ENCODE measurements around the gene DDC.

Gene DDC

GRCh38 chr7:50497068-50497642 lies 68.0 kb downstream of the DDC start:
- DNase-seq (ENCODE audit: low spot score), result no peak
- no peak for TF ChIP-seq CTCF (IDR thresholded peaks at IDR 0.05; ENCODE audit: borderline replicate concordance, control extremely low read depth, extremely low read depth, insufficient read depth, missing control alignments)
- in situ Hi-C loops (cut with MboI; ENCODE audit: low sequenced_read_pairs, unreplicated experiment), result no loop called here

- in situ Hi-C loops (cut with MboI; ENCODE audit: low sequenced_read_pairs, unreplicated experiment), result no loop called here
- DNase-seq (ENCODE audit: low spot score), result no peak
- TF ChIP-seq CTCF (IDR thresholded peaks at IDR 0.05; ENCODE audit: borderline replicate concordance, control extremely low read depth, extremely low read depth, insufficient read depth, missing control alignments), result no peak
Measured at GRCh38 chr7:50496569-50496968, 68.6 kb downstream of the DDC start.

DNA sequence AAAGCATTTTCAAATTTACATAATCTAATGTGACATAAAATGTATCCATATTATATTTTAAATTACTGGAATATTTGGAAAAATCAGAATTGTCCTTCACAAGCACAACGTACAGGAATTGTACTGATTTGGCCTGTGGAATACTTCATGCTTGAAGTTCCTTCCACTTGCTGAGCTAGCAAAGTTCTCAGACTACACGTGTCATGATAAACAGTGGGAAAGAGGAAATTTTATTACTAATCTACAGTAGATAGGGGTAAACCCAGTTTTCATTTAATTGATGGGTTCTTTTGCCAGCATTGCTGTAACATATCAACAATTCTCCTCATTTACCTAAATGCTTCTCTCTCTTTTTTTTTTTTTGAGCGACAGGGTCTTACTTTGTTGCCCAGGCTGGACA lies 69.5 kb downstream of the DDC start:
- no peak for TF ChIP-seq CTCF (IDR thresholded peaks at IDR 0.05; ENCODE audit: borderline replicate concordance, control extremely low read depth, extremely low read depth, insufficient read depth, missing control alignments)
- no peak for DNase-seq (ENCODE audit: low spot score)
- in situ Hi-C loops (cut with MboI; ENCODE audit: low sequenced_read_pairs, unreplicated experiment), result no loop called here

GRCh38 chr7:50492770-50493519 lies 72.3 kb downstream of the DDC start:
- in situ Hi-C loops (cut with MboI; ENCODE audit: low sequenced_read_pairs, unreplicated experiment), result no loop called here
- DNase-seq (ENCODE audit: low spot score), result no peak
- TF ChIP-seq CTCF (IDR thresholded peaks at IDR 0.05; ENCODE audit: borderline replicate concordance, control extremely low read depth, extremely low read depth, insufficient read depth, missing control alignments), result no peak

GRCh38 chr7:50491943-50492342 lies 73.3 kb downstream of the DDC start:
- in situ Hi-C loops (cut with MboI; ENCODE audit: low sequenced_read_pairs, unreplicated experiment), result no loop called here
- no peak for TF ChIP-seq CTCF (IDR thresholded peaks at IDR 0.05; ENCODE audit: borderline replicate concordance, control extremely low read depth, extremely low read depth, insufficient read depth, missing control alignments)
- no peak for DNase-seq (ENCODE audit: low spot score)

DNA sequence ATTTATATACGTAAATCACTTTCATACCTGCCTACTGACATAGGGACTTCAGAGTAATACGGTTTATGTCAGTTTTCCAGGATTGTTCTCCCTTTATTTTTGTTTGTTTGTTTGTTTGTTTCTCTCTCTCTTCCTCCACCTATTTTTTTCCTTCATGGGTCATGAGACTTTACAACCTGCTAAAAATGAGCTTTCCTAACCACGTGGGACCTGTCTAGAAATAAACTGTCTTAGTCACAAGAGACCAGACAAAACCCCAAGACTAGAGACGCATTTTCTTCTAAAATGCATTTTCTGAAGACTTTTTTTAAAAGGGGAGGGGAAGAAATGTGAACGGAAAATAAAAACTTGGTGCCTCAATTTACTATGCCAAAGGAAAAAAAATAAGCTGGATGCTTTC lies 74.0 kb downstream of the DDC start:
- no peak for TF ChIP-seq CTCF (IDR thresholded peaks at IDR 0.05; ENCODE audit: borderline replicate concordance, control extremely low read depth, extremely low read depth, insufficient read depth, missing control alignments)
- no peak for DNase-seq (ENCODE audit: low spot score)
- in situ Hi-C loops (cut with MboI; ENCODE audit: low sequenced_read_pairs, unreplicated experiment), result no loop called here
